ENCODE measurements around the gene PTCRA. TPM values are rescaled to one million over a fixed set of nuclear protein-coding genes. Genes with fewer than 3 reads are reported as not detected.

The PTCRA gene
- total and polyA plus RNA-seq, 2 of the 4 experiments (the other 2 are of a cell fraction), result not detected

DNA sequence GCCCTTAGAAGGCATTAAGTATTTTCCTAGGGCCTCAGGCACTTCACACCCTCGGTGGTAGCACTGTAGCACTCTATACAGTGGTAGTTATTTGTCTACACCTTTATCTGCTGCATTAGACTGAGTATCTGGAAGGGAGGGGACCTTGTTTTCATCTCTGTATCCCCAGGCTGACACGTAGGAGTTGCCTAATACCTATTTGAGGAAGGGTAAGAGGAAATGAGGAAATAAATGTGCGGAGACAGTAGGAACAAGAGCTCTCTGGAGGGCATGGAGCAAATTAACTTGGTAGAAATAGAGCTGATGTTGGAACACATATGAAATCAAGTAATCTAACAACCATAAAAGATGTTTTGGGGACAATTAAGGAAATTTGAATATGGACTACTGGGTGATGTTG, 17.4 kb downstream of the PTCRA start:
- H3K18ac ChIP-seq (ENCODE audit: low read depth, low read length), result no peak overlapping the region
- H2BK15ac ChIP-seq (ENCODE audit: low read depth, low read length), result no peak overlapping the region
- ATAC-seq (ENCODE audit: low read depth), result no peak
- ChIA-PET CTCF (no interaction called here), POLR2A (ENCODE audit: unreplicated experiment) (no interaction called here)
- BruUV-seq (replicated peaks), result no TSS peak
- H3K4me3 ChIP-seq (ENCODE audit: insufficient read depth, low read depth, low read length), result no peak overlapping the region
- no peak overlapping the region for H3K23ac ChIP-seq (ENCODE audit: low read depth, low read length)
- no peak overlapping the region for H4K5ac ChIP-seq (ENCODE audit: low read depth, low read length)
- no peak for TF ChIP-seq MXI1 (IDR thresholded peaks at IDR 0.05; ENCODE audit: borderline replicate concordance, low read depth, low read length)
- intact Hi-C loops (cut with micrococcal nuclease), result no loop called here
- H4K91ac ChIP-seq (ENCODE audit: insufficient read depth, low read depth, low read length), result no peak overlapping the region
- H2AFZ ChIP-seq (replicated peaks; ENCODE audit: low read length, poor library complexity), result no peak overlapping the region
- no peak overlapping the region for H3K4ac ChIP-seq (ENCODE audit: low read depth, low read length)
- no peak overlapping the region for H3K56ac ChIP-seq (ENCODE audit: extremely low read depth, insufficient read depth, low read length)
- H3K4me1 ChIP-seq (ENCODE audit: control insufficient read depth, insufficient read depth, low read length), result peaks cover 7% of the 10 kb centered on the region
- H3K27ac ChIP-seq (ENCODE audit: insufficient read depth, low read length), result no peak overlapping the region
- no peak overlapping the region for H3K14ac ChIP-seq (replicated peaks; ENCODE audit: low read depth, low read length)
- WGBS, 2 experiments (ENCODE audit: extremely low coverage in 2 of 2, insufficient read length in 1 of 2), result 0% methylated on average over 1 of the region's 3 CpGs; no CpG with 5 or more reads in 1 of the 2 experiments
- no peak overlapping the region for H2BK5ac ChIP-seq (ENCODE audit: low read depth, low read length, poor library complexity, severe bottlenecking)
- H3K9me1 ChIP-seq (ENCODE audit: insufficient read depth, low read length), result 0 out of 2 replicates have a peak, but pooled peaks cover 4% of the 10 kb centered on the region
- no peaks in the 10 kb centered on the region for H3K9me3 ChIP-seq (ENCODE audit: control insufficient read depth, insufficient read depth, low read length)
- no peaks in the 10 kb centered on the region for H3K27me3 ChIP-seq (ENCODE audit: control insufficient read depth, insufficient read depth, low read length)
- H3K9ac ChIP-seq (ENCODE audit: low read depth, low read length), result no peak overlapping the region
- H2AK9ac ChIP-seq (replicated peaks; ENCODE audit: low read depth, low read length, poor library complexity), result no peak overlapping the region
- dilution Hi-C loops (cut with HindIII; ENCODE audit: low sequenced_read_pairs, unreplicated experiment), result no loop called here
- H2BK120ac ChIP-seq (ENCODE audit: low read depth, low read length), result no peak overlapping the region
- H3K79me1 ChIP-seq (ENCODE audit: low read depth in 1 of 2, low read length in 2 of 2), result peaks cover 44 to 65% of the 10 kb centered on the region in 2 experiments
- in situ Hi-C loops (cut with MboI; ENCODE audit: low sequenced_read_pairs), result loop anchor here (5.0 kb wide), 1 partner anchor 44 kb away; the partner anchor contains the start of gene PEX6
- no peak overlapping the region for H2AK5ac ChIP-seq (ENCODE audit: low read depth, low read length)
- no peak for DNase-seq
- no peak overlapping the region for H2BK20ac ChIP-seq (ENCODE audit: low read depth, low read length)
- H4K8ac ChIP-seq (ENCODE audit: low read depth in 2 of 2, low read length in 2 of 2), result no peak overlapping the region
- H3K4me2 ChIP-seq (ENCODE audit: low read depth, low read length), result no peak overlapping the region
- H4K20me1 ChIP-seq (ENCODE audit: insufficient read depth, low read length), result peaks cover 3% of the 10 kb centered on the region; the same call in 1 of the 2 replicates
- peaks cover 19% of the 10 kb centered on the region for H3K36me3 ChIP-seq (ENCODE audit: control insufficient read depth, insufficient read depth, low read length)
